ENCODE measurements around the gene ZFAND6.

GRCh38 chr15:80098341-80098740 is 38.9 kb downstream of the ZFAND6 start:
- TF ChIP-seq, protein P1, sequence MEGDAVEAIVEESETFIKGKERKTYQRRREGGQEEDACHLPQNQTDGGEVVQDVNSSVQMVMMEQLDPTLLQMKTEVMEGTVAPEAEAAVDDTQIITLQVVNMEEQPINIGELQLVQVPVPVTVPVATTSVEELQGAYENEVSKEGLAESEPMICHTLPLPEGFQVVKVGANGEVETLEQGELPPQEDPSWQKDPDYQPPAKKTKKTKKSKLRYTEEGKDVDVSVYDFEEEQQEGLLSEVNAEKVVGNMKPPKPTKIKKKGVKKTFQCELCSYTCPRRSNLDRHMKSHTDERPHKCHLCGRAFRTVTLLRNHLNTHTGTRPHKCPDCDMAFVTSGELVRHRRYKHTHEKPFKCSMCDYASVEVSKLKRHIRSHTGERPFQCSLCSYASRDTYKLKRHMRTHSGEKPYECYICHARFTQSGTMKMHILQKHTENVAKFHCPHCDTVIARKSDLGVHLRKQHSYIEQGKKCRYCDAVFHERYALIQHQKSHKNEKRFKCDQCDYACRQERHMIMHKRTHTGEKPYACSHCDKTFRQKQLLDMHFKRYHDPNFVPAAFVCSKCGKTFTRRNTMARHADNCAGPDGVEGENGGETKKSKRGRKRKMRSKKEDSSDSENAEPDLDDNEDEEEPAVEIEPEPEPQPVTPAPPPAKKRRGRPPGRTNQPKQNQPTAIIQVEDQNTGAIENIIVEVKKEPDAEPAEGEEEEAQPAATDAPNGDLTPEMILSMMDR (conservative IDR thresholded peaks at IDR 0.05; ENCODE audit: low read length): no peak
- no peak for TF ChIP-seq EZH2phosphoT487 (IDR thresholded peaks at IDR 0.05; ENCODE audit: borderline replicate concordance, low read depth, low read length)

All from OCI-LY7 (cell line).